IMR-90 (cell line): ENCODE measurements around the gene IL1F10. TPM values are rescaled to one million over a fixed set of nuclear protein-coding genes. Genes with fewer than 3 reads are reported as not detected.

ENCODE experiments used
- ATAC-seq: fragments of 200-7000 bp; cut with Tn5 transposase; 2 replicates; pipeline ENCODE4 v1.9.1; 2020; ENCODE audit warnings: low read depth, mild to moderate bottlenecking, moderate library complexity
- BruUV-seq: library from RNA; stranded (reverse); fragments of 400-500 nt; replicated peaks from 2 replicates; lab custom pipeline; 2021; lab: Mats Ljungman, UMichigan
- CTCF ChIA-PET: fragments of 300-600 bp; formaldehyde crosslinking; extraction: SDS; loops from one replicate; lab custom pipeline; 2021; ENCODE audit warnings: antibody characterized with exemption; lab: Yijun Ruan, JAX
- POLR2A ChIA-PET: fragments of 300-600 bp; sonication (Branson Sonifier 250); formaldehyde crosslinking; loops from one replicate; lab custom pipeline; 2022; ENCODE audit warnings: antibody characterized with exemption; ENCODE audit not compliant: unreplicated experiment; lab: Charles Lee
- DNase-seq: peaks from one replicate; pipeline ENCODE4 v3.0.0; 2013
- H2AFZ ChIP-seq: replicated peaks from 2 replicates; pipeline ENCODE3; 2013; ENCODE audit warnings: low read length, mild to moderate bottlenecking; ENCODE audit not compliant: poor library complexity
- H2AK5ac ChIP-seq: 2 replicates; pipeline ENCODE4 v1.6.1; 2013; ENCODE audit warnings: low read depth, low read length, inconsistent platforms
- H2AK9ac ChIP-seq: replicated peaks from 2 replicates; pipeline ENCODE3; 2013; ENCODE audit warnings: mild to moderate bottlenecking, low read depth, low read length, moderate library complexity; ENCODE audit not compliant: poor library complexity
- H2BK120ac ChIP-seq: 2 replicates; pipeline ENCODE4 v1.6.1; 2013; ENCODE audit warnings: low read depth, low read length, inconsistent platforms
- H2BK15ac ChIP-seq: 3 replicates; pipeline ENCODE4 v1.6.1; 2013; ENCODE audit warnings: low read depth, low read length, inconsistent platforms
- H2BK20ac ChIP-seq: 2 replicates; pipeline ENCODE4 v1.6.1; 2013; ENCODE audit warnings: low read depth, mild to moderate bottlenecking, inconsistent platforms, low read length, moderate library complexity
- H2BK5ac ChIP-seq: 2 replicates; pipeline ENCODE4 v1.6.1; 2013; ENCODE audit warnings: mild to moderate bottlenecking, low read depth, low read length, inconsistent platforms; ENCODE audit not compliant: poor library complexity, severe bottlenecking
- H3K14ac ChIP-seq: replicated peaks from 2 replicates; pipeline ENCODE4 v1.6.1; 2013; ENCODE audit warnings: low read depth, low read length, inconsistent platforms
- H3K18ac ChIP-seq: 2 replicates; pipeline ENCODE4 v1.6.1; 2013; ENCODE audit warnings: low read depth, low read length, control low read depth
- H3K23ac ChIP-seq: 2 replicates; pipeline ENCODE4 v1.6.1; 2013; ENCODE audit warnings: low read depth, low read length, inconsistent platforms
- H3K27ac ChIP-seq: 2 replicates; pipeline ENCODE4 v1.5.1; 2013; ENCODE audit warnings: mild to moderate bottlenecking, control low read depth, low read length; ENCODE audit not compliant: insufficient read depth
- H3K27me3 ChIP-seq: 2 replicates; pipeline ENCODE4 v1.6.1; 2013; ENCODE audit warnings: low read length; ENCODE audit not compliant: control insufficient read depth, insufficient read depth
- H3K36me3 ChIP-seq: 2 replicates; pipeline ENCODE4 v1.6.1; 2013; ENCODE audit warnings: low read length, mixed read lengths; ENCODE audit not compliant: control insufficient read depth, insufficient read depth
- H3K4ac ChIP-seq: 2 replicates; pipeline ENCODE4 v1.6.1; 2013; ENCODE audit warnings: low read depth, low read length, inconsistent platforms
- H3K4me1 ChIP-seq: 2 replicates; pipeline ENCODE4 v1.6.1; 2013; ENCODE audit warnings: low read length, mixed read lengths; ENCODE audit not compliant: control insufficient read depth, insufficient read depth
- H3K4me2 ChIP-seq: 2 replicates; pipeline ENCODE4 v1.6.1; 2013; ENCODE audit warnings: low read depth, mild to moderate bottlenecking, control low read depth, low read length, moderate library complexity
- H3K4me3 ChIP-seq: 2 replicates; pipeline ENCODE4 v1.5.1; 2013; ENCODE audit warnings: low read depth, mild to moderate bottlenecking, control low read depth, low read length, moderate library complexity; ENCODE audit not compliant: insufficient read depth
- H3K56ac ChIP-seq: 2 replicates; pipeline ENCODE4 v1.6.1; 2013; ENCODE audit warnings: low read length, inconsistent platforms; ENCODE audit not compliant: insufficient read depth; ENCODE audit errors: extremely low read depth
- H3K79me1 ChIP-seq, 2 experiments: 2 replicates each; pipeline ENCODE4 v1.6.1; 2013; ENCODE audit warnings: low read length in 2 of 2, inconsistent platforms in 1 of 2, low read depth in 1 of 2
- H3K9ac ChIP-seq: 2 replicates; pipeline ENCODE4 v1.6.1; 2013; ENCODE audit warnings: low read depth, low read length, control low read depth
- H3K9me1 ChIP-seq: 2 replicates; pipeline ENCODE4 v1.6.1; 2013; ENCODE audit warnings: low read length, inconsistent platforms; ENCODE audit not compliant: insufficient read depth
- H3K9me3 ChIP-seq: 2 replicates; pipeline ENCODE4 v1.6.1; 2013; ENCODE audit warnings: low read length; ENCODE audit not compliant: control insufficient read depth, insufficient read depth
- H4K20me1 ChIP-seq: 2 replicates; pipeline ENCODE4 v1.6.1; 2013; ENCODE audit warnings: low read length, inconsistent platforms; ENCODE audit not compliant: insufficient read depth
- H4K5ac ChIP-seq: 2 replicates; pipeline ENCODE4 v1.6.1; 2013; ENCODE audit warnings: mild to moderate bottlenecking, low read depth, low read length, control low read depth
- H4K8ac ChIP-seq, 2 experiments: 2 replicates each; pipeline ENCODE4 v1.6.1; 2013; ENCODE audit warnings: low read depth in 2 of 2, low read length in 2 of 2, control low read depth in 1 of 2, inconsistent platforms in 1 of 2
- H4K91ac ChIP-seq: 2 replicates; pipeline ENCODE4 v1.6.1; 2013; ENCODE audit warnings: low read depth, low read length, inconsistent platforms; ENCODE audit not compliant: insufficient read depth
- BHLHE40 ChIP-seq: fragments of 150-350 bp; IDR thresholded peaks from 2 replicates; pipeline ENCODE4 v1.6.1; 2016; ENCODE audit warnings: mild to moderate bottlenecking, low read depth, low read length
- CEBPB ChIP-seq: IDR thresholded peaks from 2 replicates; pipeline ENCODE4 v1.6.1; 2012; ENCODE audit warnings: low read depth, low read length, improper control_type of control experiment
- CHD1 ChIP-seq: IDR thresholded peaks from 2 replicates; pipeline ENCODE4 v1.6.1; 2012; ENCODE audit warnings: low read depth, low read length, improper control_type of control experiment
- FOS ChIP-seq: fragments of 150-350 bp; IDR thresholded peaks from 2 replicates; pipeline ENCODE4 v1.6.1; 2016; ENCODE audit warnings: low read depth, low read length
- MAFK ChIP-seq: IDR thresholded peaks from 2 replicates; pipeline ENCODE4 v1.6.1; 2012; ENCODE audit warnings: low read depth, low read length, improper control_type of control experiment
- MAZ ChIP-seq: IDR thresholded peaks from 2 replicates; pipeline ENCODE4 v1.6.1; 2012; ENCODE audit warnings: low read depth, mild to moderate bottlenecking, low read length, improper control_type of control experiment, moderate library complexity, borderline replicate concordance
- MXI1 ChIP-seq: IDR thresholded peaks from 2 replicates; pipeline ENCODE4 v1.6.1; 2012; ENCODE audit warnings: low read depth, mild to moderate bottlenecking, low read length, moderate library complexity, borderline replicate concordance
- NFE2L2 ChIP-seq: fragments of 150-350 bp; IDR thresholded peaks from 2 replicates; pipeline ENCODE4 v1.6.1; 2016; ENCODE audit warnings: low read depth, mild to moderate bottlenecking, low read length
- POLR2A ChIP-seq: IDR thresholded peaks from 2 replicates; pipeline ENCODE4 v1.6.1; 2012; ENCODE audit warnings: mild to moderate bottlenecking, low read depth, low read length
- RAD21 ChIP-seq: IDR thresholded peaks from 2 replicates; pipeline ENCODE4 v1.6.1; 2012; ENCODE audit warnings: low read length, improper control_type of control experiment
- RCOR1 ChIP-seq: IDR thresholded peaks from 2 replicates; pipeline ENCODE4 v1.6.1; 2012; ENCODE audit warnings: mild to moderate bottlenecking, low read length, improper control_type of control experiment; ENCODE audit not compliant: insufficient replicate concordance
- RFX5 ChIP-seq: IDR thresholded peaks from 2 replicates; pipeline ENCODE4 v1.8.0; 2012; ENCODE audit warnings: low read depth, mild to moderate bottlenecking, low read length, moderate library complexity
- SMC3 ChIP-seq: fragments of 150-350 bp; IDR thresholded peaks from 2 replicates; pipeline ENCODE4 v1.6.1; 2016; ENCODE audit warnings: low read depth, mild to moderate bottlenecking, antibody characterized with exemption, low read length, moderate library complexity
- WGBS, 2 experiments: methylation state at CpG; one replicate each; pipeline versions ENCODE4 v1.1.5 to v1.1.7; 2013; ENCODE audit warnings: missing lambda C conversion rate in 2 of 2; ENCODE audit not compliant: insufficient read length in 1 of 2; ENCODE audit errors: extremely low coverage in 2 of 2; 5-methylcytosine and 5-hydroxymethylcytosine counted together
- dilution Hi-C: fragments of 300-500 bp; cut with HindIII; formaldehyde crosslinking; loops from one replicate; pipeline ENCODE4 v1.14.3; 2018; ENCODE audit warnings: low sequenced_read_pairs; ENCODE audit not compliant: unreplicated experiment
- in situ Hi-C: fragments of 300-500 bp; cut with MboI; formaldehyde crosslinking; loops from 3 replicates; pipeline ENCODE4 v1.14.3; 2019; ENCODE audit warnings: low sequenced_read_pairs, inconsistent platforms, mixed read lengths
- intact Hi-C: fragments of 100-400 bp; cut with micrococcal nuclease; formaldehyde crosslinking; loops from 2 replicates; pipeline ENCODE4 v1.10.0; 2022
- polyA plus RNA-seq, 3 experiments: library from polyadenylated mRNA; depleted of rRNA; stranded (reverse); fragments of >200 nt; gene quantifications; 2 replicates each; pipeline ENCODE4 v1.2.3, GENCODE V29; 2012; ENCODE audit warnings: low replicate concordance in 1 of 3
- total RNA-seq: library from RNA; depleted of rRNA; stranded (reverse); fragments of >200 nt; gene quantifications from 2 replicates; pipeline ENCODE4 v1.2.3, GENCODE V29; 2012
- TF ChIP-seq, protein P1 (sequence below): fragments of 150-350 bp; IDR thresholded peaks from 2 replicates; pipeline ENCODE4 v1.6.1; 2016; ENCODE audit warnings: low read depth, mild to moderate bottlenecking, low read length, moderate library complexity, borderline replicate concordance
- TF ChIP-seq, protein P2 (sequence below): conservative IDR thresholded peaks from 2 replicates; pipeline ENCODE4 v1.5.1; 2012; ENCODE audit warnings: mild to moderate bottlenecking, low read depth, low read length, improper control_type of control experiment
- TF ChIP-seq, protein P3 (sequence below): fragments of 150-350 bp; IDR thresholded peaks from 2 replicates; pipeline ENCODE4 v1.6.1; 2017; ENCODE audit warnings: mild to moderate bottlenecking, antibody characterized with exemption, low read length, low read depth

IL1F10 gene
- total and polyA plus RNA-seq, 2 of the 4 experiments (the other 2 are of a cell fraction), result not detected

DNA sequence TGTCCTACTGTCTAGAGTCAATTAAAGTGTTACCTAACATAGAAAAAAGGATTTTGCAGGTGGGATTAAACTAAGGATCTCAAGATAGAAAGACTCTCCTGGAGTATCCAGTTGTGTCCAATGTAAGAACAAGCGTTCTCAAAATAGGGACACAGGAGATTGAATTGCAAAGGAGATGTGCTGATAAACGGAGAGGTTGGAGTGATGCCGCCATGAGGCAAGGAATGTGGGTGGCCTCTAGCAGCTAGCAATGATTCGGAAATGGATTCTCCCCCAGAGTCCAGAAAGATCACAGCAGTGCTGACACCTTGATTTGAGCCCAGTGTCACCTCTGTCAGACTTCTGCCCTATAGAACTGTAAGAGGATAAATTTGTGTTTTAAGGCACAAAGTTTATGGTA lies 35.5 kb downstream of the IL1F10 start:
- H3K4me2 ChIP-seq, result no peak overlapping the region
- H3K4me1 ChIP-seq, result no peaks in the 10 kb centered on the region
- no peak overlapping the region for H4K91ac ChIP-seq
- H4K8ac ChIP-seq, result no peak overlapping the region
- DNase-seq, result no peak
- in situ Hi-C loops, result no loop called here
- no peak overlapping the region for H2BK20ac ChIP-seq
- no peaks in the 10 kb centered on the region for H3K36me3 ChIP-seq
- POLR2A ChIA-PET, result no interaction called here
- H3K56ac ChIP-seq, result no peak overlapping the region
- TF ChIP-seq, protein P1, sequence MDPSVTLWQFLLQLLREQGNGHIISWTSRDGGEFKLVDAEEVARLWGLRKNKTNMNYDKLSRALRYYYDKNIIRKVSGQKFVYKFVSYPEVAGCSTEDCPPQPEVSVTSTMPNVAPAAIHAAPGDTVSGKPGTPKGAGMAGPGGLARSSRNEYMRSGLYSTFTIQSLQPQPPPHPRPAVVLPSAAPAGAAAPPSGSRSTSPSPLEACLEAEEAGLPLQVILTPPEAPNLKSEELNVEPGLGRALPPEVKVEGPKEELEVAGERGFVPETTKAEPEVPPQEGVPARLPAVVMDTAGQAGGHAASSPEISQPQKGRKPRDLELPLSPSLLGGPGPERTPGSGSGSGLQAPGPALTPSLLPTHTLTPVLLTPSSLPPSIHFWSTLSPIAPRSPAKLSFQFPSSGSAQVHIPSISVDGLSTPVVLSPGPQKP, result no peak
- no peak for TF ChIP-seq RFX5
- no peak for TF ChIP-seq CEBPB
- no peak for TF ChIP-seq NFE2L2
- no peak for TF ChIP-seq MAFK
- TF ChIP-seq MAZ, result no peak
- TF ChIP-seq, protein P2, sequence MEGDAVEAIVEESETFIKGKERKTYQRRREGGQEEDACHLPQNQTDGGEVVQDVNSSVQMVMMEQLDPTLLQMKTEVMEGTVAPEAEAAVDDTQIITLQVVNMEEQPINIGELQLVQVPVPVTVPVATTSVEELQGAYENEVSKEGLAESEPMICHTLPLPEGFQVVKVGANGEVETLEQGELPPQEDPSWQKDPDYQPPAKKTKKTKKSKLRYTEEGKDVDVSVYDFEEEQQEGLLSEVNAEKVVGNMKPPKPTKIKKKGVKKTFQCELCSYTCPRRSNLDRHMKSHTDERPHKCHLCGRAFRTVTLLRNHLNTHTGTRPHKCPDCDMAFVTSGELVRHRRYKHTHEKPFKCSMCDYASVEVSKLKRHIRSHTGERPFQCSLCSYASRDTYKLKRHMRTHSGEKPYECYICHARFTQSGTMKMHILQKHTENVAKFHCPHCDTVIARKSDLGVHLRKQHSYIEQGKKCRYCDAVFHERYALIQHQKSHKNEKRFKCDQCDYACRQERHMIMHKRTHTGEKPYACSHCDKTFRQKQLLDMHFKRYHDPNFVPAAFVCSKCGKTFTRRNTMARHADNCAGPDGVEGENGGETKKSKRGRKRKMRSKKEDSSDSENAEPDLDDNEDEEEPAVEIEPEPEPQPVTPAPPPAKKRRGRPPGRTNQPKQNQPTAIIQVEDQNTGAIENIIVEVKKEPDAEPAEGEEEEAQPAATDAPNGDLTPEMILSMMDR, result no peak
- TF ChIP-seq POLR2A, result no peak
- no peak for TF ChIP-seq SMC3
- no peak for TF ChIP-seq BHLHE40
- TF ChIP-seq RAD21, result no peak
- no peak for TF ChIP-seq CHD1
- TF ChIP-seq, protein P3, sequence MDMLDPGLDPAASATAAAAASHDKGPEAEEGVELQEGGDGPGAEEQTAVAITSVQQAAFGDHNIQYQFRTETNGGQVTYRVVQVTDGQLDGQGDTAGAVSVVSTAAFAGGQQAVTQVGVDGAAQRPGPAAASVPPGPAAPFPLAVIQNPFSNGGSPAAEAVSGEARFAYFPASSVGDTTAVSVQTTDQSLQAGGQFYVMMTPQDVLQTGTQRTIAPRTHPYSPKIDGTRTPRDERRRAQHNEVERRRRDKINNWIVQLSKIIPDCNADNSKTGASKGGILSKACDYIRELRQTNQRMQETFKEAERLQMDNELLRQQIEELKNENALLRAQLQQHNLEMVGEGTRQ, result no peak
- TF ChIP-seq FOS, result no peak
- TF ChIP-seq RCOR1, result no peak
- TF ChIP-seq MXI1, result no peak
- H3K4ac ChIP-seq, result no peak overlapping the region
- no TSS peak for BruUV-seq
- H3K14ac ChIP-seq, result no peak overlapping the region
- no peak overlapping the region for H3K27ac ChIP-seq
- CTCF ChIA-PET, result no interaction called here
- H3K9ac ChIP-seq, result no peak overlapping the region
- no peak overlapping the region for H3K18ac ChIP-seq
- no peak overlapping the region for H2BK5ac ChIP-seq
- no peak overlapping the region for H2AK5ac ChIP-seq
- no peak for ATAC-seq
- H2AK9ac ChIP-seq, result no peak overlapping the region
- intact Hi-C loops, result no loop called here
- 90% methylated on average over 2 of the region's 4 CpGs; no CpG with 5 or more reads in 1 of the 2 experiments for WGBS, 2 experiments
- H3K4me3 ChIP-seq, result no peak overlapping the region
- H2AFZ ChIP-seq, result no peak overlapping the region
- H3K23ac ChIP-seq, result no peak overlapping the region
- no peaks in the 10 kb centered on the region for H3K9me1 ChIP-seq
- H3K9me3 ChIP-seq, result no peaks in the 10 kb centered on the region
- no peak overlapping the region for H2BK15ac ChIP-seq
- no peaks in the 10 kb centered on the region for H4K20me1 ChIP-seq
- no peaks in the 10 kb centered on the region for H3K79me1 ChIP-seq
- dilution Hi-C loops, result no loop called here
- H3K27me3 ChIP-seq, result no peaks in the 10 kb centered on the region
- H4K5ac ChIP-seq, result no peak overlapping the region
- no peak overlapping the region for H2BK120ac ChIP-seq
